ENCODE data around the gene SLC66A1. TPM values are rescaled to one million over a fixed set of nuclear protein-coding genes. Genes with fewer than 3 reads are reported as not detected.

Gene SLC66A1
- total and polyA plus RNA-seq, 9 of the 15 experiments (the other 6 are each of a cell fraction or from before 2014, with no cell fraction given), result 1.2 to 40.8 (median 18.6) TPM

DNA sequence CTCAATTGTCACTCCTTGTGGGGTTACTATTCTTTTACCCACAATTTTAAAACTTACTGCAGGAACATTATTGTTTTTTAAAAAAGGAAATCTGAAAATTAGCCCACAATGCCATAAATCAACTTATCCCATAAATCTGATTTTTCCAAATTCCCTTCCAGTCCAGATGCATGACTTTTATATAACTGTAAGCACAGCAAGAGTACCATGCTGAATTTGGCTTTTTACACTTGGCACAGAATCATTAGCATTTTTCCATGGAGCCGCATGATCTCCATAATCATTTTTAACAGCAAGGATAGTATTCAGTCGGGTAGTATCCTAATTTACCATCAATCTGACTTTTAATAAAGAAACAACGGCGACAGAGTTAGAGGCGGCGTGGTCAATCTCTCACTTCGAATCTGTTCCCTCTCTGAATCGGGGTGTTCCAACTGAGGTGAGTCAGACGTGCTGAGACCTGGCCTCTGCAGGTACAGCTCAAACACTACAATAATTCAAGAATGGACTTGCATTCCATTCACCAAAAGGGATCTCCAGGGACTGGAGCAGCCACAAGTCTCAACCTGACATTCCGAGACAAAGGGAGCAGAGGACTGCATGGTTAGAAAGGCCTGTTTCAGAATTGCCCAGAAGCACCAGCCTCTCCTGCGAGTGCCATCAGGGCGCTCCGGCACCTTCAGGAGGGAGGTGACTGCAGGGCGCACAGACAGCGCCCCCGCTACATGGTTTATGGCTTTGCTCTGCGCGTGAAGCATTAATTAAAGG is 48.9 kb downstream of the SLC66A1 start:
- ATAC-seq, result no peak
- Histone ChIP-seq H3K4me3 (no peak overlapping the region), H3K9ac (ENCODE audit: insufficient read depth in 1 of 2, low read depth in 2 of 2, low read length in 2 of 2) (no peak overlapping the region), H3K79me2 (ENCODE audit: control insufficient read depth, insufficient read depth, low read length) (no peaks in the 10 kb centered on the region), H3K27me3 (ENCODE audit: control insufficient read depth in 2 of 2, insufficient read depth in 2 of 2, low read length in 2 of 2) (no peaks in the 10 kb centered on the region), H2AFZ (ENCODE audit: low read depth, low read length) (no peak overlapping the region), H3K9me3 (replicated peaks; ENCODE audit: control insufficient read depth, insufficient read depth, low read depth, low read length) (no peaks in the 10 kb centered on the region), H3K36me3 (ENCODE audit: control insufficient read depth, insufficient read depth, low read length) (peaks cover 13% of the 10 kb centered on the region; the same call in 2 of the 3 replicates), H3K27ac (ENCODE audit: extremely low read depth, low read depth, low read length) (no peak overlapping the region), H3K4me2 (ENCODE audit: insufficient read depth, low read length) (no peak overlapping the region), H3K4me1 (replicated peaks in 1 of 2; ENCODE audit: control insufficient read depth in 2 of 2, insufficient read depth in 2 of 2, low read length in 2 of 2) (peaks cover 0 to 4% of the 10 kb centered on the region in 2 experiments; a peak in 1 of 5 replicates), H4K20me1 (replicated peaks; ENCODE audit: control insufficient read depth, insufficient read depth, low read length) (peaks cover 9% of the 10 kb centered on the region), H3K9me1 (ENCODE audit: control insufficient read depth, insufficient read depth, low read length) (peaks cover 6% of the 10 kb centered on the region)
- ChIA-PET POLR2A (interaction anchor here (0.7 to 1.0 kb wide), 2 partner anchors 30 to 37 kb away, joined by 3 to 4 read pairs; no protein-coding TSS in a partner anchor), CTCF (ENCODE audit: low intra/inter-chr PET ratio) (no interaction called here)
- intact Hi-C loops (cut with micrococcal nuclease) (no loop called here), in situ Hi-C loops (cut with MboI) (no loop called here)
- TF ChIP-seq CHD1 (IDR thresholded peaks at IDR 0.05; ENCODE audit: low read length), result no peak
- no peak for TF ChIP-seq ASH1L (IDR thresholded peaks at IDR 0.05; ENCODE audit: borderline replicate concordance, low read depth, partially characterized antibody)
- TF ChIP-seq, protein P1, sequence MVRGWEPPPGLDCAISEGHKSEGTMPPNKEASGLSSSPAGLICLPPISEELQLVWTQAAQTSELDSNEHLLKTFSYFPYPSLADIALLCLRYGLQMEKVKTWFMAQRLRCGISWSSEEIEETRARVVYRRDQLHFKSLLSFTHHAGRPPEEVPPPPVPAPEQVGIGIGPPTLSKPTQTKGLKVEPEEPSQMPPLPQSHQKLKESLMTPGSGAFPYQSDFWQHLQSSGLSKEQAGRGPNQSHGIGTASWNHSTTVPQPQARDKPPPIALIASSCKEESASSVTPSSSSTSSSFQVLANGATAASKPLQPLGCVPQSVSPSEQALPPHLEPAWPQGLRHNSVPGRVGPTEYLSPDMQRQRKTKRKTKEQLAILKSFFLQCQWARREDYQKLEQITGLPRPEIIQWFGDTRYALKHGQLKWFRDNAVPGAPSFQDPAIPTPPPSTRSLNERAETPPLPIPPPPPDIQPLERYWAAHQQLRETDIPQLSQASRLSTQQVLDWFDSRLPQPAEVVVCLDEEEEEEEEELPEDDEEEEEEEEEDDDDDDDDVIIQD (CRISPR knock-in tag; IDR thresholded peaks at IDR 0.05), result no peak
- no peak for TF ChIP-seq CSDE1 (IDR thresholded peaks at IDR 0.05)
- TF ChIP-seq HDAC2 (IDR thresholded peaks at IDR 0.05), result no peak
- no peak for FAIRE-seq
- BruUV-seq (replicated peaks), result no TSS peak
- DNase-seq (ENCODE audit: extremely low read depth in 1 of 4, low spot score in 3 of 4), result no peak
- WGBS (ENCODE audit: insufficient coverage, low coverage, missing lambda C conversion rate), result 82% methylated on average over 18 of the region's 18 CpGs

Data from K562 (cell line).